Hematopoietic multipotent progenitor cell treated with erythropoietin and hydrocortisone succinate and interleukin-3 and kit ligand, for 8 days (in vitro differentiated cells): ENCODE results near the gene CHRM3.
"Not testable (repeated sequence)": the region's sequence is repeated elsewhere in the genome, so short reads cannot be mapped to it uniquely, and the experiment has no call there.

Source experiments
- DNase-seq: peaks from one replicate; pipeline ENCODE4 v3.0.0-alpha.2; 2015

The CHRM3 gene

GRCh38 chr1:239386453-239387303, at the start of gene CHRM3:
TSS of gene CHRM3 (plus strand) at chr1:239386568. CDS start at chr1:239907452, 520,884 bp downstream.
- DNase-seq, result peak; percentile 57

GRCh38 chr1:239337799-239338430, 48.5 kb upstream of the CHRM3 start:
- no peak for DNase-seq

- no peak for DNase-seq
These were observed 38.6 kb upstream of the CHRM3 start for GRCh38 chr1:239347776-239348175.

GRCh38 chr1:239348635-239349353, 37.6 kb upstream of the CHRM3 start:
- no peak for DNase-seq

GRCh38 chr1:239349699-239350098, 36.7 kb upstream of the CHRM3 start:
- no peak for DNase-seq

- DNase-seq, result no peak
These were observed 32.8 kb upstream of the CHRM3 start for GRCh38 chr1:239353536-239353935.

- no peak for DNase-seq
These were observed 32.1 kb upstream of the CHRM3 start for GRCh38 chr1:239354231-239354630.

GRCh38 chr1:239357867-239358266, 28.5 kb upstream of the CHRM3 start:
- no peak for DNase-seq

GRCh38 chr1:239361403-239361802, 25.0 kb upstream of the CHRM3 start:
- no peak for DNase-seq

GRCh38 chr1:239363930-239364329, 22.4 kb upstream of the CHRM3 start:
- DNase-seq, result no peak

GRCh38 chr1:239367196-239367810, 19.1 kb upstream of the CHRM3 start:
- no peak for DNase-seq

GRCh38 chr1:239368436-239369109, 17.8 kb upstream of the CHRM3 start:
- no peak for DNase-seq

GRCh38 chr1:239370869-239371268, 15.5 kb upstream of the CHRM3 start:
- not testable (repeated sequence) for DNase-seq

- no peak for DNase-seq
These were observed 3.7 kb upstream of the CHRM3 start for GRCh38 chr1:239382666-239383065.

GRCh38 chr1:239383714-239384113, 2.7 kb upstream of the CHRM3 start:
- DNase-seq, result no peak

- DNase-seq, result no peak
These were observed 1.2 kb downstream of the CHRM3 start for GRCh38 chr1:239387304-239388158.

- DNase-seq, result no peak
These were observed 1.8 kb downstream of the CHRM3 start for GRCh38 chr1:239388159-239388485.

- no peak for DNase-seq
These were observed 2.2 kb downstream of the CHRM3 start for GRCh38 chr1:239388578-239388977.

- DNase-seq, result no peak
These were observed 3.3 kb downstream of the CHRM3 start for GRCh38 chr1:239389703-239390102.

GRCh38 chr1:239392271-239392670, 5.9 kb downstream of the CHRM3 start:
- DNase-seq, result no peak

GRCh38 chr1:239394107-239394506, 7.7 kb downstream of the CHRM3 start:
- DNase-seq, result no peak

GRCh38 chr1:239413916-239414315, 27.5 kb downstream of the CHRM3 start:
- DNase-seq, result no peak
